HL-60/S4 (cell line): ENCODE data around the gene DNAJB8.

Experiments
- in situ Hi-C: fragments of 300-500 bp; cut with MboI; formaldehyde crosslinking; loops from 2 replicates; pipeline ENCODE4 v1.14.3; 2022; ENCODE audit warnings: low sequenced_read_pairs

The DNAJB8 gene

DNA sequence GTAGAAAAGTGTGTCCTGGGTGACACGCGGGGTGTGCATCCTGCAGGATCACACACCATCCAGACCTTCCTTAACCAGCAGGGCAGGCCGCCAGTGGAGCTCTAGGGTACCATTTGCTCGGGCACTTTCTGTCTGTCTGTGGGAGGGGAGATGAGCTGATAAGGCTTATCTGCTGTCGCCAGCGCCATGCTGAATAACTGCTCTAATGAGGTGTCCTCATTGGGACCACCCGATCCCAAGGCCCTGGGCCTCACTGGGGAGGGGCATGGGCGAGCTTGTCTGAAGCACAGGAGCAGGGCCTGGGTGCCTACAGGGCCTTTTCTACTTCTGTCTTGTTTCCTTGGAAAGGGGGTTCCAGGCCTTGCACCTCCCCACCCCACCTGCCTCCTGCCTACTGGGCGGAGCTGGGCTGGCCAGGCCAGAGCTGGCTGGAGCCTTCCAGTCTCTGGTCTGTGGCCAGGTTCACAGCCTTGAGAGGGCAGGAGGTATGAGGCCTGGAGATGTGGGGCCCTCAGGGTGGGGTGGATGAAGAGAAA is 28.8 kb upstream of the DNAJB8 start:
- in situ Hi-C loops: no loop called here

DNA sequence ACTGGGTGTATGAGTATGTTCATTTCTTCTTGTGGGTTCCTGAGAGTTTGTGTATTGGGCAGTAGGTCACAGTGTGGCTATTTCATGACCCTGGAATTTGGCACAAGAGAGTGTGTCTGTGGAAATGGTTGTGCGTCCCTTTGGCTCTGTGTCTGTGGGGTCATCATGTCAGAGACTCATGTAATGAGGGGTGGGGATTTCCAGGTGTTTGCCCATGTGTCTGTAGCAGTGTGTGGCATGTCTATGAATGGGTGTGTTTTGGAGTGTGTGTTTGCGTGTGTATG is 27.6 kb upstream of the DNAJB8 start:
- in situ Hi-C loops: no loop called here

DNA sequence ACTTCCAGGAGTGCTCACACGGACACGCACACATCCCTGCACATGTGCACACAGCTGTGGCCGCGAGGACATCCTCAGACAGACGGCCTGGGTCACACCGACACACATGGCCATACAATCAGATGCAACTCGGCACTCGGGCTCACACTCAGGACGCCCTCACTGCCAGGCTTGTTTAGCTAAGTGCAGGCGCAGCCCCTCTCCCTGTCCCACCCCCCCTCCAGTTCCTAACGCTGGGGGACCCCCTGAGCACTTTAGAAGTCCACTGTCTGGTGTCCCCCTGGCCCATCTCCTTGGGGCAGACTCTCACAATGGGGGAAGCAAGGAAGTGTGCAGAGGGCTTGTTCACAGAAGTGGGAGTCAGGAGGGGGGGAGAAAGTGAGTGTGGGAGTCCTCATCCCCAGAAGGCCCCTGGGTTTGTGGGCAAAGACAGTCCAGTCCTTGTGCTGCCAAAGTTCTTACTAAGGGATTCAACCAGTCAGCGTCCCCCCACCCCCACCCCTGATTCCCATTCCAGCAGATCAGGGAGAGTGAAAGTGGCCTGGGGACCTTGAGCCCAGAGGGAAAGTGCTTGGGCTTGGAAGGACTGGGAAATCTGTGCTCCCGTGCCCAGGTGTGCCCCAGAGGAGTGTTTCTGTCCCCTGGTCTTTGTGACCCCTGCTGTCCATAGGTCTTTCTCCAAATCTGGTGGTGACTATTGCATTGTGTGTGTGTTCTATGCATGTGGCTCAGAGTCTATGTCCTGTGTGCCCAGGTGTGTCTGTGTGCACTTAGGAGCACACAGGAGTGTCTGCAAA is 27.1 kb upstream of the DNAJB8 start:
- in situ Hi-C loops: no loop called here

DNA sequence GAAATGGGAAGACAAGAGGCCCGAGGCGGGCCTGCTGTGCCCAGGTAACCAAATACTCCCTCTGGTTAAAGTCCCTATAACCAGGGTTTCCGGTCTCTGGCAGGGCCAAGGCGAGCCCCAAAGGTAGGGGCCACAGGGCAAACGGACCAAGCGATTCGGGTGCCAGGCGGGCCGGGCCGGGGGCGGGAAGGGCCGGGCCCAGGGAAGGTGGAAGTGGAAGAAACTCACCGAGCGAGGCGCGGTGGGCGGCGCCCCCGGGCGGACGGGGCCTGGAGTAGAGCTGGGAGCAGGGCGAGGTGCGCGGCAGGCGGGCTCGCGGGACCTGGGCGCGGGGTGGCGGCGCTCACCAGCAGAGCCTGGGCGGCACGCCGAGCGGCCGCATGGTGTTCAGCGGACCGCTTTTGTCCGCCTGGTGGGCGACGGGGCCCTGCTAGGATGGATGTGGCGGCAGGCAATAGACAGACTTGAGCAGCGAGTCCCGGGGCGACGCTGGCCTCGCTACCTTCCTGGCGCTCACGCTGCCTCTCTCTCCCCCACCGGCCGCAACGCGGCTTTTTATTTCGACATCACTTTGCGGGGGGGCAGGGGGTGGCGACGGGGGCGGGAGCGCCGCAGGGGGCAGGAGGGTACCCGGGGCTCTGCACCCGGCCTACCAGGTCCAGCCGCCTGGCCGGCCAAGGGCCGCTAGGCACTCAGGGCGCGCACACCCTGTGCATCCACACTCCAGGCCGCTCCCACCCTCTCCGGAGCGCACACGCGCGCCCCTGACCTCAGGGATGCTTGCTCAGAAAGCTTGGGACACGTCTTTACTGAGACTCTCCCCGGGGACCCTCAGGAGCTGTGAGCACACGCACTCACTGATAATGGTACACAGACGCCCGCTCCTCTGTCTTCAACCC is 26.2 kb upstream of the DNAJB8 start, which contains the start of gene GATA2:
GATA2 (minus strand) TSS at position 531 of the 899 bp plus-strand sequence. CDS start 6,170 bp downstream, outside the sequence.
- in situ Hi-C loops: no loop called here

DNA sequence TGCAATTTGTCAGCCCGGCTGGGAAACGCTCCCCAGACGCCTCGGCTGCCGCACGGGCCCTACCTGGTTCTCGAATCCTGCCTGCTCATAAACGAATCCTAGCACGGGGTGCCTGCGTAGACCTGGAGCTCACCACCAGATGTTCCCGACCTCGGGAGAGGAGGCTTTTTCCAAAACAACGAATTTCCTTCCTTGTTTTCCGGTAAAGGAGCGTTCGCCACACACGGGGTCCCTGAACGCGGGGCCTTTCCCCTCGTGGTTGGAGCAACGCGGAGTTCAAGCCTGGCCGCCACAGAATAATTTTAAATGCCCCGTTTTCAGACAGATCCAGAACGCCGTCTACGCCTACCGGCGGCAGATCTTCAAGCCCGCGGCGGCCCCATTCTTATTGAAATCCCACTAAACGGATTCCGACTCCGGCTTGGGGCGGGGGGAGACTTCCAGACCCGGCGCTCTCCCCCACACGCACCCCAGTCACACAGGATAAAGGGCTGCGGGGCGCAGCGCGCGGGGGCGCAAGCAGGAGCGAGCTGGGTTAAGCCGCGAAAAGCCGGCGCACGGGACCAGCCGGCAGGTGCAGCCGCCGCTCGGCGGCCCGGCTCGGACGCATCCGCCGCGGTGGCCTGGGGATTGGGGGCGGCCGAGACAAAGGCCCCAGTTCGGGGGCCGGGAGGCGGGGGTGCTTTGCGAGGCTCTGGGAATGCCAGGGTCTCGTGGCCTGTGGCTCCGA is 25.4 kb upstream of the DNAJB8 start:
- in situ Hi-C loops: no loop called here

DNA sequence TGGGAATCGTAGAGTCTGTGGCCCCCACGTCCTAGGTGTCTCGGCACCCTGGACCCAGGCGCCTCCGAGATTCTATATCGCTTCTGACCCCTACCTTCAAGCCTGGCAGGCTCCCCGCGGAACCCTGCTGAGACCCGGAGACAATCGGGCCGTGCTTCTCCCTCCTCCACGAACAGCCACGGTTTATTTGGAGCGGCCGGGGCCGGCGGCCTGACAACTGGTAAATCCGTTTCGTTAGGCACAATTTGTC is 24.9 kb upstream of the DNAJB8 start:
- in situ Hi-C loops: no loop called here

DNA sequence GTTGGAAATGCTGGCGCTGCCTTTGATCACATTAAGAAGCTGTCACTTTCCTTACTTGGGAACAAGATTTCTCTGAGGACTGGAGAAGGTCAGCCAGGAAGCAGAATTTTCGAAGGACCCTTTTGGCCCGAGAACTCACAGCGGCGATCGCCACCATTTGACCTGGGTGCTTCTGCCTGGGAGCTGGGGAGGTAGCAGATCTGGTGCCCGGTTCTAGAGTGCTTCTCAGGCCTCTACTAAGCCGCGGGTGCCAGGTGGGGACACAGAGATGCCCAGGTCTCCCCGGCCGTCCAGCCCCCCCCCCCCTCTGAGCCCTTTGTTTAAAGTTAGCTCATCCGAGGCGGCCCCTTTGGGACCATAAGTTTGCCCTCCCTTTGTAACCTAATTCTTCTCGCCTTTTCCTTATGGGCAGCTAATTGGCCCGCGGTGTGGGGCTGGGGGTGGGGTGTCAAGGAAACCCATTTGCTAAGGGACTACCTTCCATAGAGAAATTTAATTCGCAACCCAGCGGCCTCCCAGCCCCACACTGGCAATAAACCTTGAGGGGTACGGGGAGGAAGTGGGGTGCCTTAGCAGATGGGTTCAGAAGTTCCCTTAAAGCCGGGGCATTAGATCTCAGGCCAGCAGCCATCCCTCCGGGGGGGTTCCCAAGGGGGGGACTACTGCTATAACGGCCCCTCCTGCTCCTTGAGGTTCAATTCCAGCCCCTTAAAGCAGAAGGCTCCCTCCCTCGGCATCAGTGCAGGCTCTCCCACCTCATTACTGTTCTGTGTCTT is 24.4 kb upstream of the DNAJB8 start:
- in situ Hi-C loops: no loop called here

DNA sequence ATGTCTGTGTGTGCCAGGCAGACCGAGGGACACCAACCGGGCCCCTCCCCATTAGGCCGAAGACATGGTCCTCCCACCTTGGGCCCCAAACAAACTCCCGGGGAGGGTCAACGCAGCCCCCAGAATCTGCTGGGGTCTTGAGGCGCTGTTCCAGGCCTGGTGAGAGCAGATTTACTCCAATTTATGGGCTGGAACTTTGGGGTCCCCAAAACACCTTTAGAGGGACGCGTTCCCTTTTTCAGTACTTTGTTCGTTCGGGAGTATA is 23.9 kb upstream of the DNAJB8 start:
- in situ Hi-C loops: no loop called here

DNA sequence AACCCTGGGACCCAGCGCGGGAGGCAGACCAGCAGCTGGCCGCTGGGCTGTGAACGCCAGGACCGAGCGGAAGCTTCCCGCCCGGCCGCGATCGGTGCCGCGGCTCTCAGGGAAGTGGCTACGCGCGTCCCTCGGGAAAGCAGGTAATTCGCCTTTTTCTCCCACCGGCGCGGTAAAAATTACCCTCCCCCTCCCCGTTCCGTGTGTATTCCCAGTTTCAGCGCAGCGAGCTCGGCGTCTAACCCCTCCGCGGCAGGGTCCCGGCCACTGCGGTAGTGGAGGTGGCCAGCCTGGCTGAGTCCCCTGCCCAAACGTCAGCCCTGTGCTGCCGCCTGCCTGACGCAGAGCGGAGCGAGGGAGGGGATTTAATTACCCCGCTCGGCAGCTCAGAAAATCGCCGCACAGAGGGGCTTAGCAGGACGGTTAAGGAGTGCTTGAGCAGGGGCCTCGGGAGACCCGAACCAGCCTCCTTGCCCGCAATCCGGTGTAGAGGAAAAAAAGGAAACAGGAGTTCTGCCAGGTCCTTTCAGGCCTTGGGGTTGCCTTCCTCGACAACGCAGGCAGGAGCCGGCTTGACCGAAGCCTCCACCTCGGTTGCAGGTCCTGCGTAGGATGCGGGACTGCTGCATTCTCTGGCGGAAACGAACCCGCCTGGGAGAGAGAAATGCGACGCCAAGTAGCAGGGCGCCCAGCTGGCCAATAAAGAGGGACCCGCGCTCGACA is 23.4 kb upstream of the DNAJB8 start:
- in situ Hi-C loops: no loop called here

DNA sequence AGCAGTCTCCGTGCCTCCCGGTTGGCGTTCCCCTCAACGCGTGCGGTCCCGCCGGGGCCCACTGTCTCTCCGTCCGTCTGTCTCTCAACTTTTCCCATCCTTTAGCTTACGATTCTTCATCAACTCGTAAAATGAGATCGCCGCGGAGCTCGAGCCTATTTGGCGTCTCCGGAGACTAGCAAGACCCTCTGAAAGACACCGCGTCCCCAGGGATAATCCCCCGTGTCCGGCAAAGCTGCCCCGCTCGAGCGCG is 22.9 kb upstream of the DNAJB8 start:
- in situ Hi-C loops: no loop called here

DNA sequence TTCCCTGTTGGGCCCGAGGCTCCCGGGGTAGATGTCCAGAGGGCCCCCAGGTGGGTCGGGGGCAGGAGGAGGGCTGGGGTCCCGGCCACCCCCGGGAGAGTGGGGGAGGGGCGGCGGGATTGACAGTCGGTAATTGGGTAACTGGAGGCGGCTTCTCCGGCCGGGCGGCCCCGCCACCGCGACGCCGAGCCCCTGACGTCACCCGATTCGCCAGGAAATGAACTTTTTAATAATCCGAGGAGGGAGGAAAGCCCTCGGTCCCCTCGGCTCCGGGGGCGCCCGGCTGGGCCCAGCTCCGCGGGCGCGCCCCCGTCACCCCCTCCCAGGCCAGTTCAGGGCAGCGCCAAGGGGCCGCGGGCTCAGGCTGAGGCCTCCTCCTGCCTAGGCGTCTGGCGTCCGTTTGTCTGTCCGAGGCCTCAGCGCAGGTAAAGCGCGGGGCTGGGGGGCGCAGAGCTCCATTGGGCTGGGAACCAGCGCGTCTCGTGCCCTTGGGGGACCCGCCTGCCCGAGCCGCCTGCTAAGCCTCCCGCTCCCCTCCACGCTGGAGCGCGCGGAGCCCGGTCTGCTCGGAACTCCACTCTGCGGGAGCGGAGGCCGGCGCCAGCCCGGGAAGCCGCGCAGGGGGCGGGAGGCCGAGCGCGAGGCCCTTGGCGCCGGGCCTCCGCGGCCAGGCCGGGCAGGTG is 22.4 kb upstream of the DNAJB8 start:
- in situ Hi-C loops: no loop called here

DNA sequence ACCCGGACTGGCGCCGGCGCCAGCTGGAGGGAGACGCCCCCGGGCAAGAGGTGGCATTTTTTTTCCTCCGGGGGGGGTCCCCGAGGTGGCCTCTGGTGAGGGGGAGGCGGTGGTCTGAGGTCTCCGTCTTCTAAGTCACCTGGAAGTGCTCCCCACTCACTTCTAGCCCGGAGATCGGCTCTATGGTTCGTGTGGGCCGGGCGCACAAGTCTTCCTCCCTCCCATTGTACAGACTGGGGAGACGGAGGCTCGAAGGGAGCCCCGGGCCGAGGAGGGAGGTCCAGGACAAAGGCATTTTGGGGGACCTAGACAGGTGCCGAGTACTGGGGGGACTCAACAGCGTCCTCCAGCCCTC is 21.9 kb upstream of the DNAJB8 start:
- in situ Hi-C loops: no loop called here

DNA sequence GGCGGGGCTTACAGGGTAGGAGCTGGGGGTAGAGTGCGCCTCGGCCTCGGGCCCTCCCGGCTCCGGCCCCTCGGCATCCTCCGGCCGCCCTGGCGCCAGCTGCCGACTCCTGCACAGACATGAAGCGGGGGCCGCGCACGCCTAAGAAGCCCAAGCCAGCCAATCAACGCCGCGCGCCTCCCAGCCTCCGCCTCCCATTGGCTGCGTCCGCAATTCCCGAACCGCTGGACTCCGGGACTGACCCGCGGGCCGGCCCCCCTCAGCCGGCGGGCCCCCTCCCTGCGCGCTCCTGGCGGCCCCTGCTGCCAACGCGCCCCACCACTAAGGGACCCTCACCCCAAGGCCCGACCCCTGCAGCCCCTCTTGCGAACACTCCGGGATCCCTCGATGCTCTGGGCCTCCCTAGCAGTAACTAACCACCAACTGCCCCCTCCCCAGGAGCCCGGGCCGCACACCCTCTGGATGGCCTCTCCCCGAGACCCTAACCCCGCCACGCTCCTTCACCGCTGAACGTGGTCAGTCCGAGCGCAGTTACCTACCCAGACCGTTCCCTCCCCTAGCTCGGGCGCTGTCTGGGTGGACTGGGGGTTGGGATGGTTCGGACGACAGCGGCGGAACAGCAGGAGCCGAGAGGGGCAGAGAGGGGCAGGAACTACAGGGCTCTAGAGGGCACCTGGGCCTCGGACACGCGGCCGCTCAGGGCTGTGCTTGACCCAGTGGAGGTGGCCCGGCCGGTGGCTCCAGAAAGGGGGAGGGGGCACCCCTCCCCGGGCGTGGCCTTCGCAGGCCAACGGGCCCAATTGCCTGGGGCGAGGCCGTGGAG is 21.3 kb upstream of the DNAJB8 start:
- in situ Hi-C loops: no loop called here

DNA sequence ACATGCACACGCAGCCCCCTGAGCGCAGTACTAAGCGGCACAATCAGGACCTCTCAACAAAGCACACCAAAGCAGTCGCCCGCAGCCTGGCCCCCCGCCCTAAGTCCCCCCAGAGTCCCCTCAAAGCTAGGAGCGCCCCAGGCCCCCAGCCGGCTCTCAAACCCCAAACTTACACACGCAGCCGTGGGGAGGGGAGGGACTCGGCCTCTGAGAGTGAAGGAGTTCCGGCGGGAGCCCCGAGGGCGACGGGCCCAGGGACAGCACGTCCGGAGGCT is 20.8 kb upstream of the DNAJB8 start:
- in situ Hi-C loops: no loop called here

DNA sequence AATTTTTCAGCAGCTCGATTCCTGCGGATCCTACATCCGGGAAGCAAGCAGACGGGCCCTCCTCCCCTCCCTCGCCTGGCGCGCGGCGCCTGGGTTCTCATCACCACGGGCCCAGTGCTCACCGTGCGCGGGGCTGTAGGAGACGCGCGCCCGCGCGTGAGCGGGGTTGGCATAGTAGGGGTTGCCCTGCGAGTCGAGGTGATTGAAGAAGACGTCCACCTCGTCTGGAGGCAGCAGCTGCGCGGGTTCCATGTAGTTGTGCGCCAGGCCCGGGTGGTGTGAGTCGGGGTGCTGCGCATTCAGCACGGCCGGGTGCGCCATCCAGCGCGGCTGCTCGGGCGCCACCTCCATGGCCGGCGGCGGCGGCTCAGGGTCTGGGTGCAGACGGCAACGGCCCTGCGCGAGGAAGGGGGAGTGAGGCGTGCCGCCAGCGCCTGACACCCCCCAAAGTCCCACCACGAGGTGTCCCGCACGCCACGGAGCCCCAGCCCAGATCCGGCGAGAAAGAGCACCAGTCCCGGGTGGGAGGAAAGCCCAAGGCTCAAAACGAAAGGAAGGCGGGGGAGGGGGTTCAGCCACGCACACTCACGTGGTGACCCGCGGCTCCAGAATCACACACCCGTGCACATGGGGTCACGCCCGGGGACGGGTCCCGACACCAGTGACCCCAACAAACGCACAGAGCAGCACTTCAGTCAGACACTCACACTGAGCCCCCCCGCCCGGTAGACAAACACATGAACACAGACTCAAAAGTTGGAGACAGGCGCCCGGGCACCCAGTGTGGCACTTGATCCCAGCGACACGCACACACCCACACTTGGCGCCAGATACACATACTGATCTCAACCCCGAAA is 20.2 kb upstream of the DNAJB8 start:
- in situ Hi-C loops: no loop called here

DNA sequence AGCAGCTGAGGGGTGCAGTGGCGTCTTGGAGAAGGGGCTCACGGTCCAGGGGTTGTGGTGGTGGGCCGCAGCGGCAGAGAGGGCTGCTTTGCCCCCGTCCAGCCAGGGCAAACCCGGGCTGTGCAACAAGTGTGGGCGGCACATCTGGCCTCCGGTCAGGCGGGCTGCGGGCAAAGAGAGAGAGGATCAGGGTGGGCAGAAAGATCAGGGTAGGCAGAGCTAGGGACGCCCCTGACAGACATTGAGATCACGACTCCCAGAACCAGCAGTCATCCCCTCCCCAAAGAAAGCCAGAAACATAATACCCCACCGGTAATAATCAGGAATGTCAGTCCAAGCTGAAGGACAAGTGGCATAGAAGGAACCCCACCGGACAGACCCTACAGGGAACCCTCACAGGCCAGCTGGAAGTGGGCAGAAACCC is 19.5 kb upstream of the DNAJB8 start:
- in situ Hi-C loops: no loop called here

DNA sequence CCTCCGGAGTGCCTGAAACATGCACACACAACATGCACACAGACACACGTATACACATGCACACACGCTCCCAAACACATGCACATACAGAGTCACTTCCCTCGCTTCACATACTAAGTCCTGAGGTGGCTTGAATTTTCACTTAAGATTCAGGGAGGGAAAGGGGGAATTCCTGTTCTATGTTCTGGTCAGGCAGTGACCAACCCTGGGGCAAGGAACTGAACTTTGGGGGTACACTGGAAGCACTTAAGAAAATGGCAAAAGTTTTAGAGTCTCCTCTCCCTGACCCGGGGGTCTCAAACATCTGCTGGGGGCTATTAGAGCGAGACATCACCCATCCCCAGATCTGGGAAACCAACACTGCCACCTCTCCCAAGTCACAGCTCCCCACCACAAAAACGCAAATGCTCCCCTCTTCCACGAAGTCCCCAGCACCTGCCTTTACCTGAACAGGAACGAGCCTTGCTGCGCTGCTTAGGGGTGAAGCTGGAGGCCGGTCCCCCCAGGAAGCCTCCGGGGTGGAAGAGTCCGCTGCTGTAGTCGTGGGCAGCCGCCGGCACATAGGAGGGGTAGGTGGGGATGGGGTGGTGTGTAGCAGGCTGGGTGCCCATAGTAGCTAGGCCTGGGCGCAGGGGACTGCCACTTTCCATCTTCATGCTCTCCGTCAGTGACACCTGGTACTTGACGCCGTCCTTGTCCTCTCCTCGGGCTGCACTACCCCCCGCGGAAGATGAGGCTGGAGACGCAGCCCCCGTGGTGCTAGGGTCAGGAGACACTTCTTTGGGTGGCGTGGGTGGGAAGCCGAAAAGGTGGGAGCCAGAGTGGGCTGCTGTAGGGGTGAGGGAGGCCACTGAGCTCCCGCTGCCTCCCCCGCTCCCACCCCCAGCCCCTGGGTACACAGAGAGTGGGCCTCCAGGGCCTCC is 18.9 kb upstream of the DNAJB8 start:
- in situ Hi-C loops: no loop called here
